Activated naive CD4-positive, alpha-beta T cell treated with anti-CD3 and anti-CD28 coated beads, Interleukin-2, amount 10 ng/mL, durations not matched to agents 7 days and 5 days (primary cell): Measurements from ENCODE around the gene NELFA.
A peak's percentile ranks its signal among the peaks of the same experiment; 100 is the strongest.

ENCODE experiments used
- CTCF ChIA-PET: fragments of 350-600 bp; sonication (Branson Sonifier 250); formaldehyde crosslinking; loops from one replicate; lab custom pipeline; 2021; ENCODE audit warnings: antibody characterized with exemption; lab: Charles Lee
- DNase-seq: peaks from one replicate; pipeline ENCODE4 v3.0.0-alpha.2; 2020
- H3K27ac Mint-ChIP-seq: one replicate; pipeline ENCODE4 v1.8.0; 2021; ENCODE audit warnings: mild to moderate bottlenecking, moderate library complexity, mixed read lengths
- H3K27me3 Mint-ChIP-seq: one replicate; pipeline ENCODE4 v1.8.0; 2021; ENCODE audit warnings: mild to moderate bottlenecking, mixed read lengths
- H3K36me3 Mint-ChIP-seq: one replicate; pipeline ENCODE4 v1.8.0; 2021; ENCODE audit warnings: mixed read lengths
- H3K4me1 Mint-ChIP-seq: one replicate; pipeline ENCODE4 v1.8.0; 2021; ENCODE audit warnings: mixed read lengths
- H3K4me3 Mint-ChIP-seq: one replicate; pipeline ENCODE4 v1.8.0; 2021; ENCODE audit warnings: mild to moderate bottlenecking, moderate library complexity, mixed read lengths
- H3K9me3 Mint-ChIP-seq: one replicate; pipeline ENCODE4 v1.8.0; 2021; ENCODE audit warnings: mixed read lengths

NELFA gene

GRCh38 chr4:2008921-2009650 lies at the start of gene NELFA:
Gene NELFA, minus strand, starts transcription at chr4:2008974. Its CDS starts 15 bp downstream, at chr4:2008959.
- Mint-ChIP-seq H3K27me3 (peaks cover 23% of the 10 kb centered on the region), H3K4me3 (peak within 1 kb of the TSS; percentile 91)
- peak; percentile 96 for DNase-seq

GRCh38 chr4:2057382-2058065 lies 48.8 kb upstream of the NELFA start:
- Mint-ChIP-seq H3K27me3 (peaks cover 87% of the 10 kb centered on the region), H3K27ac (no peak overlapping the region), H3K36me3 (no peaks in the 10 kb centered on the region), H3K4me1 (peaks cover 3% of the 10 kb centered on the region), H3K4me3 (peak overlapping the region; percentile 57), H3K9me3 (no peaks in the 10 kb centered on the region)
- CTCF ChIA-PET, result no interaction called here
- no peak for DNase-seq

More at GRCh38 chr4:2008921-2009650, at the start of gene NELFA:
- Mint-ChIP-seq H3K4me1 (peaks cover 32% of the 10 kb centered on the region), H3K36me3 (peaks cover 19% of the 10 kb centered on the region), H3K9me3 (no peaks in the 10 kb centered on the region), H3K27ac (peak within 1 kb of the TSS; percentile 89)
- CTCF ChIA-PET, result interaction anchor here (0.8 kb wide), 1 partner anchor 164 kb away, joined by 3 read pairs; no protein-coding TSS in a partner anchor

- Mint-ChIP-seq H3K4me3 (no peak overlapping the region), H3K27ac (no peak overlapping the region), H3K4me1 (peaks cover 3% of the 10 kb centered on the region), H3K36me3 (no peaks in the 10 kb centered on the region), H3K9me3 (no peaks in the 10 kb centered on the region), H3K27me3 (peaks cover 86% of the 10 kb centered on the region)
- DNase-seq, result peak; percentile 12
- CTCF ChIA-PET, result no interaction called here
These were observed 45.4 kb upstream of the NELFA start for GRCh38 chr4:2054217-2054616.

GRCh38 chr4:2051086-2051485 lies 42.3 kb upstream of the NELFA start:
- Mint-ChIP-seq H3K4me3 (no peak overlapping the region), H3K9me3 (no peaks in the 10 kb centered on the region), H3K27ac (no peak overlapping the region), H3K4me1 (no peaks in the 10 kb centered on the region), H3K36me3 (no peaks in the 10 kb centered on the region), H3K27me3 (peaks cover 85% of the 10 kb centered on the region)
- no peak for DNase-seq
- CTCF ChIA-PET, result no interaction called here

- Mint-ChIP-seq H3K27ac (no peak overlapping the region), H3K36me3 (no peaks in the 10 kb centered on the region), H3K27me3 (peaks cover 84% of the 10 kb centered on the region), H3K4me1 (no peaks in the 10 kb centered on the region), H3K9me3 (no peaks in the 10 kb centered on the region), H3K4me3 (no peak overlapping the region)
- CTCF ChIA-PET, result no interaction called here
- DNase-seq, result no peak
These were observed 41.0 kb upstream of the NELFA start for GRCh38 chr4:2049811-2050210.

- no peaks in the 10 kb centered on the region for H3K36me3 Mint-ChIP-seq
- peaks cover 80% of the 10 kb centered on the region for H3K27me3 Mint-ChIP-seq
- no peak overlapping the region for H3K27ac Mint-ChIP-seq
- DNase-seq, result no peak
- CTCF ChIA-PET, result no interaction called here
- no peak overlapping the region for H3K4me3 Mint-ChIP-seq
- H3K9me3 Mint-ChIP-seq, result no peaks in the 10 kb centered on the region
- no peaks in the 10 kb centered on the region for H3K4me1 Mint-ChIP-seq
These were observed 40.6 kb upstream of the NELFA start for GRCh38 chr4:2049381-2049780.

GRCh38 chr4:2048831-2049230 lies 40.1 kb upstream of the NELFA start:
- CTCF ChIA-PET, result no interaction called here
- Mint-ChIP-seq H3K4me3 (no peak overlapping the region), H3K27me3 (peaks cover 78% of the 10 kb centered on the region), H3K9me3 (no peaks in the 10 kb centered on the region), H3K36me3 (no peaks in the 10 kb centered on the region), H3K27ac (no peak overlapping the region), H3K4me1 (no peaks in the 10 kb centered on the region)
- no peak for DNase-seq

GRCh38 chr4:2047781-2048581 lies 39.2 kb upstream of the NELFA start:
- Mint-ChIP-seq H3K36me3 (no peaks in the 10 kb centered on the region), H3K4me3 (no peak overlapping the region), H3K27ac (no peak overlapping the region), H3K4me1 (no peaks in the 10 kb centered on the region), H3K9me3 (no peaks in the 10 kb centered on the region), H3K27me3 (peaks cover 77% of the 10 kb centered on the region)
- CTCF ChIA-PET, result no interaction called here
- DNase-seq, result no peak

- Mint-ChIP-seq H3K36me3 (no peaks in the 10 kb centered on the region), H3K9me3 (no peaks in the 10 kb centered on the region), H3K27me3 (peaks cover 80% of the 10 kb centered on the region), H3K27ac (no peak overlapping the region), H3K4me3 (no peak overlapping the region), H3K4me1 (peaks cover 2% of the 10 kb centered on the region)
- CTCF ChIA-PET, result no interaction called here
- DNase-seq, result no peak
These were observed 38.4 kb upstream of the NELFA start for GRCh38 chr4:2047031-2047660.

GRCh38 chr4:2046031-2046961 lies 37.5 kb upstream of the NELFA start:
- no peak overlapping the region for H3K27ac Mint-ChIP-seq
- H3K9me3 Mint-ChIP-seq, result no peaks in the 10 kb centered on the region
- DNase-seq, result no peak
- CTCF ChIA-PET, result no interaction called here
- H3K4me3 Mint-ChIP-seq, result no peak overlapping the region
- H3K27me3 Mint-ChIP-seq, result peaks cover 79% of the 10 kb centered on the region
- H3K36me3 Mint-ChIP-seq, result no peaks in the 10 kb centered on the region
- peaks cover 5% of the 10 kb centered on the region for H3K4me1 Mint-ChIP-seq

GRCh38 chr4:2045518-2045951 lies 36.8 kb upstream of the NELFA start:
- no peak overlapping the region for H3K27ac Mint-ChIP-seq
- H3K9me3 Mint-ChIP-seq, result no peaks in the 10 kb centered on the region
- H3K27me3 Mint-ChIP-seq, result peaks cover 79% of the 10 kb centered on the region
- DNase-seq, result no peak
- CTCF ChIA-PET, result no interaction called here
- no peak overlapping the region for H3K4me3 Mint-ChIP-seq
- H3K36me3 Mint-ChIP-seq, result no peaks in the 10 kb centered on the region
- peaks cover 5% of the 10 kb centered on the region for H3K4me1 Mint-ChIP-seq

- peaks cover 9% of the 10 kb centered on the region for H3K4me1 Mint-ChIP-seq
- peaks cover 79% of the 10 kb centered on the region for H3K27me3 Mint-ChIP-seq
- no peak overlapping the region for H3K4me3 Mint-ChIP-seq
- no peaks in the 10 kb centered on the region for H3K9me3 Mint-ChIP-seq
- no peaks in the 10 kb centered on the region for H3K36me3 Mint-ChIP-seq
- CTCF ChIA-PET, result no interaction called here
- DNase-seq, result no peak
- no peak overlapping the region for H3K27ac Mint-ChIP-seq
These were observed 36.1 kb upstream of the NELFA start for GRCh38 chr4:2044542-2045517.
